GM19438 (cell line): ENCODE data around the gene KBTBD3.
"Not testable (repeated sequence)": the region's sequence is repeated elsewhere in the genome, so short reads cannot be mapped to it uniquely, and the experiment has no call there.

Experiments used
- ATAC-seq: cut with Tn5 transposase; IDR thresholded peaks from one replicate; pipeline ENCODE4 v1.9.1; 2021; ENCODE audit warnings: low read depth; ENCODE audit not compliant: unreplicated experiment

Gene KBTBD3

GRCh38 chr11:106012744-106013143 lies 64.4 kb downstream of the KBTBD3 start:
- no peak for ATAC-seq

GRCh38 chr11:106011481-106011880 lies 65.7 kb downstream of the KBTBD3 start:
- no peak for ATAC-seq

GRCh38 chr11:106003094-106003493 lies 74.1 kb downstream of the KBTBD3 start:
- not testable (repeated sequence) for ATAC-seq

GRCh38 chr11:106001304-106002012 lies 75.7 kb downstream of the KBTBD3 start:
- no peak for ATAC-seq
